ENCODE results near the gene CEP19.

Gene CEP19

GRCh38 chr3:196708467-196708866, 3.6 kb downstream of the CEP19 start:
- peak; percentile 30 for DNase-seq (ENCODE audit: low read depth)

GRCh38 chr3:196707566-196707965, 4.5 kb downstream of the CEP19 start:
- no peak for DNase-seq (ENCODE audit: low read depth)

GRCh38 chr3:196706731-196707130, 5.3 kb downstream of the CEP19 start:
- DNase-seq (ENCODE audit: low read depth) = no peak

- no peak for DNase-seq (ENCODE audit: low read depth)
These were observed 5.7 kb downstream of the CEP19 start for GRCh38 chr3:196706327-196706726.

- DNase-seq (ENCODE audit: low read depth) = peak; percentile 47
These were observed 11.2 kb downstream of the CEP19 start for GRCh38 chr3:196700801-196701200.

GRCh38 chr3:196699749-196700148, 12.3 kb downstream of the CEP19 start:
- DNase-seq (ENCODE audit: low read depth) = peak; percentile 29

- DNase-seq (ENCODE audit: low read depth) = no peak
These were observed 14.8 kb downstream of the CEP19 start for GRCh38 chr3:196697270-196697669.

- DNase-seq (ENCODE audit: low read depth) = no peak
These were observed 16.2 kb downstream of the CEP19 start for GRCh38 chr3:196695849-196696226.

GRCh38 chr3:196694941-196695848, 16.9 kb downstream of the CEP19 start:
- no peak for DNase-seq (ENCODE audit: low read depth)

- DNase-seq (ENCODE audit: low read depth) = peak; percentile 26
These were observed 17.8 kb downstream of the CEP19 start for GRCh38 chr3:196694202-196694638.

GRCh38 chr3:196691386-196691785, 20.7 kb downstream of the CEP19 start:
- DNase-seq (ENCODE audit: low read depth) = no peak

- no peak for DNase-seq (ENCODE audit: low read depth)
These were observed 21.9 kb downstream of the CEP19 start for GRCh38 chr3:196689941-196690660.

GRCh38 chr3:196688349-196688748, 23.7 kb downstream of the CEP19 start:
- DNase-seq (ENCODE audit: low read depth) = peak; percentile 97

- no peak for DNase-seq (ENCODE audit: low read depth)
These were observed 25.6 kb downstream of the CEP19 start for GRCh38 chr3:196686436-196686835.

- DNase-seq (ENCODE audit: low read depth) = peak; percentile 45
These were observed 27.3 kb downstream of the CEP19 start for GRCh38 chr3:196684548-196685407.

- DNase-seq (ENCODE audit: low read depth) = no peak
These were observed 34.1 kb downstream of the CEP19 start for GRCh38 chr3:196677931-196678330.

- DNase-seq (ENCODE audit: low read depth) = peak; percentile 9
These were observed 34.7 kb downstream of the CEP19 start for GRCh38 chr3:196677353-196677752.

GRCh38 chr3:196673632-196674031, 38.4 kb downstream of the CEP19 start:
- no peak for DNase-seq (ENCODE audit: low read depth)

- DNase-seq (ENCODE audit: low read depth) = no peak
These were observed 41.7 kb downstream of the CEP19 start for GRCh38 chr3:196670339-196670738.

GRCh38 chr3:196667056-196667825, 44.8 kb downstream of the CEP19 start:
- no peak for DNase-seq (ENCODE audit: low read depth)

All from amniotic epithelial cell (primary cell).